GM18498 (cell line): ENCODE data around the gene PDE4D.

Source experiments
- ATAC-seq: cut with Tn5 transposase; IDR thresholded peaks from one replicate; pipeline ENCODE4 v1.9.1; 2021; ENCODE audit warnings: mild to moderate bottlenecking, moderate library complexity; ENCODE audit not compliant: unreplicated experiment

The PDE4D gene

DNA sequence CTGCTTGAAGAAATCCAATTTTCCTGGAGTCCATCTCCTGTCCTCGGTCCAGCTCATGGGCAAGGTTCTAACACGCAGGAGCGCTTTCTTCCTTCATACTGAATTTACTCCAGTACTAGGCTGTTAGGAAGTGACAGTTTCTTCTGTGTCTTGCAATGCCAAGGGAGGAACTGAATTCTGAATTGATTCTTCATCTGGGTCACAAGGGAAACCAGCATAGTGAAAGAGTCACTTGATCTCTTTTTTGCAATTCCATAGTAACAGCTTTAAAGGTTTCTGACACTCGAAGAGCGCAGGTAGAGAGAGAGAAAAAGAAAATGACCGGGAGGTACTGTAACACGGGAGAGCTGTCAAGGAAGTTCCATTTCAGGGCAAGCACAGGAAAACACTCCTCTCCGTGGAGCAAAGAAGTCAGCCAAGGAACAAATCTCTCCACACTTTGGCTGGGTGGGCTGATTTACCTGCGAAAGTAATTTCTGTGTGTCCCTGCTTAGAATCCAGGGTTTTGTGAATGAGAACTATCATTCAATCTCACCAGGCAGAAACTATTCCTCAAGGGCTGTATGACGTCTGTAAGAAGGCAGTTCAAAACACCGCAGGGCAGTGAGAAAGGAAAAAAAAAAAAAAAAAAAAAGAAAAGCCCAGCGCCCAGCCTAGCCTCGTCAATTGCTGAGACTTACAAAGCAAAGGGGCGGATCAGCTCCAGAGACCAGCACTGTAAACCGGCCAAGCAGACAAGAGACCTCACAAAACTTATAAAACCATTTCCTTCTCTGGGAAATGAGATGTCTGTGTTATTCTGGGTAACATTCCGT is 617.8 kb downstream of the PDE4D start:
- no peak for ATAC-seq

DNA sequence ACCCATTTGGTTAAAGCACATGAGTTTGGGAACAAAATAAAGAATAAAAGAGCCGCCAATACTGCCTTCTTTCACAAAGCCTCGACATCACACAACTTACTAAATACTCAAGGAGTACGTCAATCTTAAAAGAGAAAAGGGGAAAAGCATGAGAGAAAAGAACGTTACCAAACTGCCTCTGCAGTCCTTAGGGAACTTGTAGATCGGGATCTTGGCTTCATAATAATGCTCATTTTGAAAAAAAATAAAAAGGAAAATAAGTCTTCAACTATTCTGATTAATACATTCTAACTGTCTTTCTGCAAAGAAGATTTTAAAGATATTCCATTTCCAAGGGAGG is 618.4 kb downstream of the PDE4D start:
- no peak for ATAC-seq

- no peak for ATAC-seq
Measured at GRCh38 chr5:59274106-59274636, 619.4 kb downstream of the PDE4D start.

- no peak for ATAC-seq
Measured at GRCh38 chr5:59272809-59273427, 620.6 kb downstream of the PDE4D start.

- ATAC-seq = no peak
Measured at GRCh38 chr5:59268756-59269415, 624.6 kb downstream of the PDE4D start.

DNA sequence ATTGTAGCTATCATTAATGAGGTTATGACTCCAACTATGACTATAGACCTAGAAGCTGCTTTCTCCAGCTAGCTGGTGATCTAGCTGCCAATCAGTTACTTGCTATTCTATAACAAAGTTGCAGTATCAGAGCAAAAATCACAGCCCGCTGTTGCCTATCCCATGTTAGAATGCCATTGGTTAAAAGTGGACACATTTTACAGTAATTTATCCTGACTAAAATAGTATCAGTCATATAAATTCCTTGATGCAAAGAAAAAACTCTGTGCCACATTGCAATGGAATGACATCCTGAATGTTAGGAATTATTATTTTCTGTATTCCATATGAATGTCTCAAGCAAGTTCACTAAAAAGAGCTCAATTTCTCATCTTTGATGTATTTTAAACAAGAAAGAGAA is 626.5 kb downstream of the PDE4D start:
- no peak for ATAC-seq

DNA sequence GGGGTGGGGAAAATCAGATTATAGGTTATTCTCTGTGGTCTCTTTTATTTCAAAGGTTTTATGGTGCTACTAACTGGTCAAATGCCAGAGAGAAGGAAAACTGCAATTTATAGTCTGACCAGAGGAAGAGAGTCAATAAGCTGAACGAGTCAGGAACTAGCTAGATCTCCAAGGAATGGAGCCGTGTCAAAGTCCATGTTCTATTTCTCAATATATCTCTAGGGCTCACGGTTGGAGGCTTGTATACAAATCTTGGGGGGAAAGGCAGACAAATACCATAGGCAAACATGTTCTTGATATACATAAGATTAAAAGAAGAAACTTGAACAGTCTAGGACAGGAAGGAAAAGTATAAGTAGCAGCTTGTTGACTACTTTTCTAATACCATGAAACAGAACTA is 627.1 kb downstream of the PDE4D start:
- no peak for ATAC-seq

GRCh38 chr5:59264639-59265245 is 628.8 kb downstream of the PDE4D start:
- ATAC-seq = no peak

DNA sequence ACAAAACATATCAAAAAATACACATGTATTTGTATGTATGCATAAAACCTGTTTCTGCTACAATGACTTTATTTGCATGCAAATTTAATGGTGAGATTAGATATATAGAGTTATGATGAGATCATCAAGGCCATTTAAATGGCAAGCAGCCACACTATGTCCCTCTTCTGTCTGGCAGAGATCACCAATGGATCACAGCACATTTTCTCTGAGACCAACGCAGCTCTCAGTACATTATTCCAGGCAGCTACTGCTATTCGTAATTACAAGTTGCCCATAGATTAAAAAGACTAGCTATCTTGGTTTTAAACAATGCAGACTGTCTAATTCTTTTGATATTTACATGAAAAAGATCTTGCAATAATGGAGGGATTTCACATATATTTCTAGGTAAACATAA is 629.5 kb downstream of the PDE4D start:
- no peak for ATAC-seq

DNA sequence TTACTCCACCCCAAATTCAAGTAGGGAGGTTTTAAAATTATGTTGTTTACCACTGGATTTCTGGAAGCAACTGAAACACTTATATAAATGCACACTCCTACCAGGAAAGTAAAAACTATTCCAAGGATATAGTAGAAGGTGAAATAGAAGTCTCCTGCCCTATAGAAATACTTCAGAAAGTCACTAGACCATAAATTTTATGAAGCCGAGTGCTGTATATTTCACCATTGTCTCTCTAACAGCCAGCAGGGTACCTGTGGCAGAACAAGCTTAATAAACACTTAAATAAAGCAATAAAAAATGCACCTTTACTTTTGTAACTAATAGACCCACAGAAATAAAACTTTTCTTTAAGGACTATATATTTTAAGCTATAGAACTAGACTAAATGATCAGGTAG is 631.6 kb downstream of the PDE4D start:
- ATAC-seq = no peak

GRCh38 chr5:59260973-59261372 is 632.6 kb downstream of the PDE4D start:
- ATAC-seq = no peak

GRCh38 chr5:59260200-59260599 is 633.3 kb downstream of the PDE4D start:
- ATAC-seq = no peak

GRCh38 chr5:59259237-59259636 is 634.3 kb downstream of the PDE4D start:
- no peak for ATAC-seq

- ATAC-seq = no peak
Measured at GRCh38 chr5:59257488-59258400, 635.8 kb downstream of the PDE4D start.

DNA sequence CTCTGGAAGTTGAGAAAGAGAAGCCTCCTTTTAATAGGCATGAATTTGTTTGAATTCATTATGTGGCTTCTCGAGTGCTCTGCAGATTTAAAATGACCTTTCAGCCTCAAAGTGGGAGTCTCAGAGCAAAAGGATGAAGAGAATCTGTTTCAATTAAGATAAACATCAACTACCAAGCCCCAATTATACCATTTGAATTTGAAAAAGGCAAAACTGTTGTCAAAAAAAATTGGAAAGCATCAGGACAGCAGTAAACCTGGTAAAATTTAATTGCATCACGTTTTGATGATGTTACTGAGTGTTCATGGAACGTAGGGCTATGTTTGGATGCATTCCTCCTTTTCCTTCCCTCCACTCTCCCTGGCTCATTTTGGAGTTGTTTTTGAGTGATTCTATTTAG is 637.2 kb downstream of the PDE4D start:
- no peak for ATAC-seq

GRCh38 chr5:59254055-59254687 is 639.4 kb downstream of the PDE4D start:
- no peak for ATAC-seq

GRCh38 chr5:59253625-59254024 is 639.9 kb downstream of the PDE4D start:
- ATAC-seq = no peak

DNA sequence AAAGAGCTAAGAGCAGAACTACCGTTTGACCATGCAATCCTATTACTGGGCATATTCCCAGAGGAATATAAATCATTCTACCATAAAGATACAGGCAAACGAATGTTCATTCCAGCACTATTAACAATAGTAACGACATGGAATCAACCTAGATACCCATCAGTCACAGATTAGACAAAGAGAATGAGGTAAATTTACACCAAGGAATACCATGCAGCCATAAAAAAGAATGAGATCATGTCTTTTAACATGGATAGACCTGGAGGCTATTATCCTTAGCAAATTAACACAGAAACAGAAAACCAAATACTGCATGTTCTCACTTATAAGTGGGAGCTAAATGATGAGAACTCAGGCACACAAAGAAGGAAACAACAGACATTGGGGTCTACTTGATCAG is 641.9 kb downstream of the PDE4D start:
- no peak for ATAC-seq

DNA sequence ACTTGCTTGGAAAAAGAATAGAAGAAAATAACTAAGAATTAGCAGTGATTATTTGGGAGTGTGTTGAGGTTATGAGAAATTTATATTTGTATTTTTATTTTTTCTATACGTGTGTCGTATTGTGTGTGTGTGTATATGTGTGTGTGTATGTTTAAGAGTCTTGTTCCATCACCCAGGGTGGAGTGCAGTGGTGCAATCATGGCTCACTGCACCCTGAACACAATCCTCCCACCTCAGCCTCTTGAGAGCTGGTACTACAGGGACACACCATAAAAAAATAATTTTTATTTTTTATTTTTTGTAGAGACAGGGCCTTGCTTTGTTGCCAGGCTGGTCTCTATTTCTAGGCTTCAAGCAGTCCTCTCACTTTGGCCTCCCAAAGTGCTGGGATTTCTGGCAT is 643.8 kb downstream of the PDE4D start:
- no peak for ATAC-seq

DNA sequence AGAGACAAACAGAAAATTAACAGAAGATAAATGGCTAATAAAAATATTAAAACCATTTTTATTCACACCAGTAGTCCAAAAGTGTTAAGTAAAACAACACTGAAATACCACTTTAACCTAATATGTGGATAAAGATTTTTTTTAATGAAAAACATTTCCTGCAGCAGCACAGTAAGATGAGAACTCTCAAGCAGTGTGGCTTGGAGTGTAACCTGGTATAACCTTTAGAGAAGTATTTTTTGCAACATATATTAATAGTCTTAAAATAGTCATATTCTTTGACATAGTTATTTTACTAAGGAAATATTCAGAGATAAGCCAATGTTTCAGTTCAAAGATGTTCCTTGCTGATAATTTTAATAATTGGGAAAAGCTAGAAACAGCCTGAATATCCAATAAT is 644.4 kb downstream of the PDE4D start:
- ATAC-seq = no peak
